Measurements from ENCODE around the gene TMEM176A.

GRCh38 chr7:150784120-150784736 lies 16.3 kb upstream of the TMEM176A start:
- no peak for TF ChIP-seq POLR2AphosphoS5 (IDR thresholded peaks at IDR 0.05)
- TF ChIP-seq CTCF (IDR thresholded peaks at IDR 0.05), result no peak
